ENCODE measurements around the gene CSRP2. TPM values are rescaled to one million over a fixed set of nuclear protein-coding genes. Genes with fewer than 3 reads are reported as not detected.

CSRP2 gene
- polyA plus RNA-seq, 1 donor from 2014 or later: 67.2 TPM

DNA sequence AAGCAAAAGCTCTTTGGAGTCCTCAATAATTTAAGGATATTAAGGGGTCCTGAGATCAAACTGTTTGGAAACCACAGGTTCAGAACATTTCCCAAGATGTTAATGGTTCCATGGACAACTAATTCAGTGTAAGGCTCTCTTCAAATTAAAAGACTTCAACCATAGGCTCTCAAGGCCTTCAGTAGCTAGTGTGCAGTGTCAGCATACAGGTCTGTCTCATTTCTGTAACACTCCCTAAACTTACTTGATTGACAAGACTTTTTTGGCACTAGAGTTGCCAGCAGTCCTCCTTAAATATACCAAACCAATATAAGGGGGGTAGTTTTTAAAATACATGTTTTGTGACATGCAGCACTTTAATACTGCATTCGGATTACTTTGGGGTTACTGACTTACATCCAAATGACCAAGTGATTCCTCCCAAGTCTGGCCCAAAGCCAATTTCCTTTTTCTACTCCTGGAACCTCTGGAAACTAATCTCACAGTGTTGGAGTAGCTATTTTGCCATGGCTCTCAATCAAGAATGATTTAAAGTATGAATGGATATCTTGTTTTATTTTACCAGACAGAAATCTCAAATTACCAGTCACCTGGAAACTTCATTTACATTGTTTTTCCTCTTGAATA, 22.7 kb downstream of the CSRP2 start:
- no peak overlapping the region for H3K27ac ChIP-seq (ENCODE audit: low read length)
- no peaks in the 10 kb centered on the region for H3K9me2 ChIP-seq (ENCODE audit: insufficient read depth, low read length)
- no peaks in the 10 kb centered on the region for H3K36me3 ChIP-seq (ENCODE audit: insufficient read depth, low read length)
- H3K27me3 ChIP-seq (ENCODE audit: insufficient read depth, low read depth, low read length): no peaks in the 10 kb centered on the region
- H3K9me3 ChIP-seq (ENCODE audit: low read length): no peaks in the 10 kb centered on the region
- H3K4me3 ChIP-seq (ENCODE audit: low read length): no peak overlapping the region
- no peak overlapping the region for H3K4me2 ChIP-seq (ENCODE audit: low read length)
- H2AFZ ChIP-seq (ENCODE audit: low read depth, low read length): no peak overlapping the region
- no peaks in the 10 kb centered on the region for H4K20me1 ChIP-seq (ENCODE audit: insufficient read depth)
- no peaks in the 10 kb centered on the region for H3K79me2 ChIP-seq (replicated peaks; ENCODE audit: insufficient read depth, low read length)
- no peaks in the 10 kb centered on the region for H3F3A ChIP-seq (ENCODE audit: insufficient read depth, low read length, poor library complexity, severe bottlenecking)
- TF ChIP-seq MXI1 (conservative IDR thresholded peaks at IDR 0.05; ENCODE audit: poor library complexity, severe bottlenecking) (no peak), REST (IDR thresholded peaks at IDR 0.05; ENCODE audit: borderline replicate concordance) (no peak), EP300 (conservative IDR thresholded peaks at IDR 0.05; ENCODE audit: poor library complexity, severe bottlenecking) (no peak), TAF1 (IDR thresholded peaks at IDR 0.05; ENCODE audit: low read depth) (no peak), RAD21 (conservative IDR thresholded peaks at IDR 0.05) (no peak), SMC3 (conservative IDR thresholded peaks at IDR 0.05; ENCODE audit: poor library complexity) (no peak)
- TF ChIP-seq, protein P1, sequence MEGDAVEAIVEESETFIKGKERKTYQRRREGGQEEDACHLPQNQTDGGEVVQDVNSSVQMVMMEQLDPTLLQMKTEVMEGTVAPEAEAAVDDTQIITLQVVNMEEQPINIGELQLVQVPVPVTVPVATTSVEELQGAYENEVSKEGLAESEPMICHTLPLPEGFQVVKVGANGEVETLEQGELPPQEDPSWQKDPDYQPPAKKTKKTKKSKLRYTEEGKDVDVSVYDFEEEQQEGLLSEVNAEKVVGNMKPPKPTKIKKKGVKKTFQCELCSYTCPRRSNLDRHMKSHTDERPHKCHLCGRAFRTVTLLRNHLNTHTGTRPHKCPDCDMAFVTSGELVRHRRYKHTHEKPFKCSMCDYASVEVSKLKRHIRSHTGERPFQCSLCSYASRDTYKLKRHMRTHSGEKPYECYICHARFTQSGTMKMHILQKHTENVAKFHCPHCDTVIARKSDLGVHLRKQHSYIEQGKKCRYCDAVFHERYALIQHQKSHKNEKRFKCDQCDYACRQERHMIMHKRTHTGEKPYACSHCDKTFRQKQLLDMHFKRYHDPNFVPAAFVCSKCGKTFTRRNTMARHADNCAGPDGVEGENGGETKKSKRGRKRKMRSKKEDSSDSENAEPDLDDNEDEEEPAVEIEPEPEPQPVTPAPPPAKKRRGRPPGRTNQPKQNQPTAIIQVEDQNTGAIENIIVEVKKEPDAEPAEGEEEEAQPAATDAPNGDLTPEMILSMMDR (IDR thresholded peaks at IDR 0.05; ENCODE audit: poor library complexity, severe bottlenecking): no peak
- H3K9ac ChIP-seq (ENCODE audit: low read length): no peak overlapping the region

DNA sequence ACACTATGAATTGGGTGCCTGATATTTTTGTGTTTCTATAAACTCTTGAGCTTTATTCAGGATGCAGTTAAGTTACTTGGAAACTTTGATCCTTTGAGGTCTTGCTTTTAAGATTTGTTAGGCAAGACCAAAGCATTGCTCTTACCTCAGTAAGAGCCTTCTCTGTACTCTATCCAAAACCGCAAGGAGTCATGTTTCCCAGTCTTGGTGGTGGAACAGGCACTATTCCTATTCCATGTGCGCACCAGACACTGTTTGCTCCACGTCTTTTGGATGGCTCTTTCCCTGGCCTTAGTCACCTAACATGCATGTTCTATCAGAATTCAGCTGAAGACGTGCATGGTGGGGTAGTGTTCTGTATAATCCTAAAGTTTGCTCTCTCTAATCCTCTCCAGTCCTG, 23.5 kb downstream of the CSRP2 start:
- Histone ChIP-seq H3K9me2 (ENCODE audit: insufficient read depth, low read length) (no peaks in the 10 kb centered on the region), H2AFZ (ENCODE audit: low read depth, low read length) (no peak overlapping the region), H4K20me1 (ENCODE audit: insufficient read depth) (no peaks in the 10 kb centered on the region), H3K4me3 (ENCODE audit: low read length) (no peak overlapping the region), H3K27me3 (ENCODE audit: insufficient read depth, low read depth, low read length) (no peaks in the 10 kb centered on the region), H3K27ac (ENCODE audit: low read length) (no peak overlapping the region), H3K4me2 (ENCODE audit: low read length) (no peak overlapping the region), H3F3A (ENCODE audit: insufficient read depth, low read length, poor library complexity, severe bottlenecking) (no peaks in the 10 kb centered on the region), H3K9ac (ENCODE audit: low read length) (no peak overlapping the region), H3K9me3 (ENCODE audit: low read length) (no peaks in the 10 kb centered on the region), H3K79me2 (replicated peaks; ENCODE audit: insufficient read depth, low read length) (no peaks in the 10 kb centered on the region), H3K36me3 (ENCODE audit: insufficient read depth, low read length) (no peaks in the 10 kb centered on the region)
- no peak for TF ChIP-seq POLR2AphosphoS5 (IDR thresholded peaks at IDR 0.05)
- TF ChIP-seq EZH2 (IDR thresholded peaks at IDR 0.05; ENCODE audit: borderline replicate concordance, insufficient read depth, low read length, poor library complexity, severe bottlenecking): no peak
- TF ChIP-seq REST (IDR thresholded peaks at IDR 0.05; ENCODE audit: borderline replicate concordance): no peak
- no peak for TF ChIP-seq EP300 (conservative IDR thresholded peaks at IDR 0.05; ENCODE audit: poor library complexity, severe bottlenecking)
- TF ChIP-seq, protein P1 (IDR thresholded peaks at IDR 0.05; ENCODE audit: poor library complexity, severe bottlenecking): no peak
- TF ChIP-seq RAD21 (conservative IDR thresholded peaks at IDR 0.05): no peak
- TF ChIP-seq TAF1 (IDR thresholded peaks at IDR 0.05; ENCODE audit: low read depth): no peak
- TF ChIP-seq SMC3 (conservative IDR thresholded peaks at IDR 0.05; ENCODE audit: poor library complexity): no peak
- no peak for TF ChIP-seq MXI1 (conservative IDR thresholded peaks at IDR 0.05; ENCODE audit: poor library complexity, severe bottlenecking)
